Natural killer cell treated with Interleukin-12 subunit alpha and Interleukin-12 subunit beta and Interleukin-15 and Interleukin-18, amount 100 ng/mL, for 72 hours (primary cell): ENCODE data around the gene TMA7. TPM values are rescaled to one million over a fixed set of nuclear protein-coding genes. Genes with fewer than 3 reads are reported as not detected.

ENCODE experiments used
- ATAC-seq, 2 donors: fragments of 150-1000 bp; cut with Tn5 transposase in 1 of 2; sonication (Bioruptor Pico), chemical (Tn5 transposase) in 1 of 2; 2 replicates each; pipeline ENCODE4 v1.10.0; 2021
- DNase-seq: peaks from one replicate; pipeline ENCODE4 v3.0.0; 2022; ENCODE audit warnings: low spot score
- H3K27ac Mint-ChIP-seq, 2 donors: 1 replicate in 1 of 2; 2 replicates in 1 of 2; pipeline ENCODE4 v1.8.0; 2022; ENCODE audit warnings: mixed read lengths in 2 of 2, mild to moderate bottlenecking in 1 of 2, moderate library complexity in 1 of 2
- H3K27me3 Mint-ChIP-seq, 2 donors: 1 replicate in 1 of 2; 2 replicates in 1 of 2; pipeline ENCODE4 v1.8.0; 2022; ENCODE audit warnings: mixed read lengths in 2 of 2
- H3K36me3 Mint-ChIP-seq: one replicate; pipeline ENCODE4 v1.8.0; 2022; ENCODE audit warnings: mixed read lengths
- H3K4me1 Mint-ChIP-seq, 2 donors: 1 replicate in 1 of 2; 2 replicates in 1 of 2; pipeline ENCODE4 v1.8.0; 2022; ENCODE audit warnings: low read depth in 2 of 2, mixed read lengths in 2 of 2, mild to moderate bottlenecking in 1 of 2
- H3K4me3 Mint-ChIP-seq: one replicate; pipeline ENCODE4 v1.8.0; 2022; ENCODE audit warnings: mixed read lengths
- H3K9me3 Mint-ChIP-seq: 2 replicates; pipeline ENCODE4 v1.8.0; 2022; ENCODE audit warnings: mixed read lengths
- total RNA-seq, 2 donors: library from RNA; stranded (reverse); gene quantifications; one replicate each; pipeline ENCODE4 v1.2.3, GENCODE V29; 2022

TMA7 gene
- total RNA-seq, 2 donors from 2014 or later, result 202 to 217 TPM

DNA sequence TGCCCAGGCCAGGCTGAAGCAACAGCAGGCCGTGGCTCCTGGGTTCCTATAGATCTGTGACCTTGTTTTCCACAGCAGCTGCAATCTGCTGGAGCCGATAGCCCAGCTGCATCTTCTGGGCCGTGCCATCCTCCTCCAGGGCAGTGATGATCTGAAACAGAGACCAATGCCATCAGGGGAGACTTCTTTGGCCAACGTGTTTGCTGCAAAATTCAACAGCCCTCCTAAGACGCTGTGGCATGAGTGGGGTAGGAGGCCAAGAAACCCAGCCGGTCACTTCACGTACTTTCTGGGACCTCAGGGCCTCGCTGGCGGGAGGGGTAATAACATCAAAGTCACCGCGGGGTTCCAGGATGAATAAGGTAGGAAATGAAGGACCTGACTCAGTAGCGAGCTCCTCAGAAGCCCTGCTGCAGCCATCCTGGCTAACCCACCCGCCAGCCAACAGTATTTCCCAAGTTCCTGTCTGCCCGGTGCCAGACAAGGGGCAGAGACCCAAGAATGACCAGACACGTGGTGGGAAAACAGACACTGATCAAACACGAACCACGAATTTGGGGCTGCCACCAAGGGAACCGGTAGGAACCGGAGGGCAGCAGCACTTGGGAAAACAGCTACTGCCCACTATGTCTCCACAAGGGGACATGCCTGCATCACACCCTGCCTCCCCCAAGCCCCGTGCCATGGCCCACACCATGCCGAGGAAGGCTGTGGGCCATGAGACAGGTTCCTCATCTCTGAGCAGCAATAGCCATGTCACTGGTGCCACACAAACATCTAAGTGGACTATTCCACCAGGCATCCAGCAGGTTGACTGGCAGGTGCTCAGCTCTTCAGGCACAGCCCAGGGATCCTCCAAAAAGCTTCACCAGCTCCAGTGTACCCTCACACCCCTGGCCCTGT is 35.4 kb upstream of the TMA7 start:
- H3K27me3 Mint-ChIP-seq, result no peaks in the 10 kb centered on the region
- peaks cover 0 to 4% of the 10 kb centered on the region in 2 donors for H3K4me1 Mint-ChIP-seq
- no peak for ATAC-seq
- no peaks in the 10 kb centered on the region for H3K36me3 Mint-ChIP-seq
- H3K4me3 Mint-ChIP-seq, result no peak overlapping the region
- no peak overlapping the region for H3K27ac Mint-ChIP-seq
- no peaks in the 10 kb centered on the region for H3K9me3 Mint-ChIP-seq
- DNase-seq, result peak; percentile 51

DNA sequence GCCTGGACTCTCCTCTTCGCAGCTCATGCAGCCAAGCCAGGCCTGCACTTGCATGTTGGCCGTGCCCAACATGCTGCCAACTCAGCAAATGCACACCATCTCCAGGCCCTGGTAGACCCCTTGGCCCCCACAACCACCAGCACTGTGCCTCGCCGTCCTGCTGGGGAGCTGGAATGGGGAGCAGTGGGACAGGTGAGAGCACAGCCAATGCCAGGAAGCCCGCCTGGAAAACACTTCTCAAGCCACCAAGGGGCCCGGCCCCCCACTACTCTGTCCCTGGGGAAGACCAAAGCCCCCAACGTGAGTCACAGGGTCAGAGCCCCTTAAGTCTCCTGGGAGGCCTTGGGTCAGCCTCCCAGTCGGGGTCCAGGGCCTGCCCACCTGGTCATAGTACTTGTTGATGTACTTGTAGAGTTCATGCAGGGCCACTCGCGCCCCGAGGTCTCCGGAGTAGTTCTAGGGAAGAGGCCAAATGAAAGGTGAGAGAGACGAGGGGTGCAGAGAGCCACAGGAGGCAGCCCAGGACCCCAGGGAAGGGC is 34.6 kb upstream of the TMA7 start:
- H3K27ac Mint-ChIP-seq, result no peak overlapping the region
- H3K4me1 Mint-ChIP-seq, result peaks cover 0 to 4% of the 10 kb centered on the region in 2 donors
- H3K36me3 Mint-ChIP-seq, result no peaks in the 10 kb centered on the region
- no peaks in the 10 kb centered on the region for H3K27me3 Mint-ChIP-seq
- no peak overlapping the region for H3K4me3 Mint-ChIP-seq
- ATAC-seq, result no peak
- DNase-seq, result peak; percentile 46
- H3K9me3 Mint-ChIP-seq, result no peaks in the 10 kb centered on the region

DNA sequence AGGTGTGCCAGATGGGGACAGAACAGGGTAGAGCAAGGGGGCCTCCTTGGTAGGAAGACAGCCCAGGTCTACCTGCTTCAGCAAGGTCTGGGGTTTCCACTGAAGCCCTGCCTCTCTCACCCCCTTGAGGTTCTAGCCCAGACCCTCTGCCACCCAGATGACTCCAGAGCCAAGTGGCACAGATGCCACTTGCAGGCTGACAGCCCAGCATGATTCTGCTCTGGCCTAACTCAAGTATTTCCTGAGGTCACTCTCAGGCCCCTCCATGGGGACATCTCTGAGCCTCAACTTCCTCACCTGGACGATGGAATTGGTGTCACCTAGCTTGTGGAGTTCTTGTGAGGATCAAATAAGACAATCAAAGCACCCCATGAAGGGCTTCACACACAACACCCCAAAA is 34.1 kb upstream of the TMA7 start:
- ATAC-seq (no peak), DNase-seq (peak; percentile 6)
- Mint-ChIP-seq H3K4me1 (peaks cover 0 to under 1% of the 10 kb centered on the region in 2 donors), H3K4me3 (no peak overlapping the region), H3K9me3 (no peaks in the 10 kb centered on the region), H3K27ac (no peak overlapping the region), H3K36me3 (no peaks in the 10 kb centered on the region), H3K27me3 (no peaks in the 10 kb centered on the region)

DNA sequence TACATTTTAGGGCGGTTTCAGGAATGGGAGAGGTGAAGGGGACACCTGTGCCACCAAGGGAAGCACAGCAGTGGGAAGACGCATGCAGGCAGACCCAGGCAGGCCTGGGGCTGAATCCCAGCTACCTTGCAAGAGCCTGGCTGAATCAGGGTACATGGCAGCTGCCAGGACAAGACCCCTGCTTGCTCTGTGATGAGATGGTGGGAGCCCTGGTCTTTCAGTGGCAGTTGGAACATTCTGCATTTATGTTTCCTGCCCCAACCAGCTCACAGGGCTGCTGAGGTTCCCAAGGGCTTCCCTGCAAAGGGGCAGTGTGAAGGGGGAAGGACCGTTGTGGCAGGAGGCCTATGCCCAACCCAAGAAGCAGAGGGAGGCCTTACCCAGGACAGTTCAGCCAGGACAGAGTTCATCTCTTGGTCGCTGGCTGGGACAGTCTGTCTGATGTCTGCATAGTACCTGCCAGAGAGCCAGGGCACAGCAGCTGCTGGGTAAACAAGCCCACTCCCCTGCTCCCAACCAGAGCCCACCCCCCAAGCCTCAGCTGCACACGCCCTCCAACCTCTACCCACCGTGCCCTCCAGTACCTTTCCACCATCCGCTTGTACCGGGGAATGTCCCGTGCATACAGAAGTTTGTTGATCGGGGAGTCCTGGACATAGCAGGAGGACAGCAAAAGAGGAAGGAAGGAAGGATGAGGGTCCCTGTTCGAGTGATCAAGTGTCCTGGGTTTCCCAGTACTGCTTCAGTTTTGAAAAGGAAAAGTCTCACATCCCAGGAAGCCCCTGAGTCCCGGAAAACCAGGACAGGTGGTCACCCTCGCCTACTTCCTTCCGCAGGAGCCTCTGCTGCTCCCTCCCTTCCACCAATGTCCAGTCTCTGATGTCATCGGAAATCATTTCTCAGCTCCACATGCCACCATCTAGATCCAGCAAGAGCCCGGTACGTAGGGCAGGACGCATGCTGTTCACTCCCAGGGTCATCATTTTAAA is 33.3 kb upstream of the TMA7 start:
- no peak overlapping the region for H3K4me3 Mint-ChIP-seq
- DNase-seq, result peak; percentile 44
- no peak for ATAC-seq
- no peak overlapping the region for H3K27ac Mint-ChIP-seq
- H3K36me3 Mint-ChIP-seq, result no peaks in the 10 kb centered on the region
- no peaks in the 10 kb centered on the region for H3K9me3 Mint-ChIP-seq
- no peaks in the 10 kb centered on the region for H3K4me1 Mint-ChIP-seq
- no peaks in the 10 kb centered on the region for H3K27me3 Mint-ChIP-seq

DNA sequence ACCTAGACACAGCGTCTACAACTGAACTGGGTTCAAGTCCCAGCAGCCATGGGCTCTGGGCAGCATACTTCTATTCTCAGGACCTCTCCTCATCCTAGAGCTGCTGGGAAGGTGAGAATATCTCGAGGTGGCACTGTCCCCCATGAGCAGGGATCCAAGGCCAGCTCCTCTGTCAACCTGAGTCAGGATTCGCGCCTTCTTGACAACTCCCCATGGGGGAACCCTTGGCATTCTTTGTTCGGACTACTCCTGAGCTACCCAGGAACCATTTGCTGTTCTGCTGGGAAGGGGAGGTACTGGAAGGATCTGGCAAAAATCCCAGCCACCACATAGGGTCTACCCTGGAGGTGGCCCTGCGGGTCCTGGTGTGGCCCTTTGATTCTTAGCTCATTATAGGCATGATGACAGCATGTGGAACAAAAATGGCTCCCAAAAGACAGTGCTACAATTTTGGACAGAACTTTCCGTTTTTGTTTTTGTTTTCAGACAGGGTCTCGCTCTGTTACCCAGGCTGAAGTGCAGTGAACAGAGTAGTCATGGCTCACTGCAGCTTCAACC is 32.4 kb upstream of the TMA7 start:
- no peaks in the 10 kb centered on the region for H3K4me1 Mint-ChIP-seq
- no peak overlapping the region for H3K4me3 Mint-ChIP-seq
- DNase-seq (peak; percentile 58), ATAC-seq (no peak)
- no peaks in the 10 kb centered on the region for H3K27me3 Mint-ChIP-seq
- no peaks in the 10 kb centered on the region for H3K9me3 Mint-ChIP-seq
- H3K36me3 Mint-ChIP-seq, result no peaks in the 10 kb centered on the region
- no peak overlapping the region for H3K27ac Mint-ChIP-seq

DNA sequence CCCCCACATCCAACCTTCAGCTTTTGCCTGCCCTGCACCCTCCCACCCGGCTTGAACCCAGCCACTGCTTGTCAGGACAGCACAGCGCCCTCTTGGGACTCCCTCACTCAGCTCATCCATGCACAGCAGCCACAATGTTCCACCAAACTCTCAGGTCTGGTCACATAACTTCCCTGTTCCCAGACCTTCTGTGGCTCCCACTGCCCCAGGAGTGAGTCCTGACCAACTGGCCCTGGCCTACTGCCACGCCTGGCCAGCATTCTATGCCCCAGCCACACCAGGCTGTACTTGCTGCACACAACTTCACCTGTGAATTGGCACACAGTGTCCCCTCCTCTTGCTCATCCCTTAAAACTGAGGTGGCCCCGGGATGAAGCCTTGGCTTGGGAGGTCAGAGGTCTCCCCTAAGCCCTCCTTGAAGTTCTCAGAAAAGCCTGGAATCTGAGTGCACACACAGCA is 31.2 kb upstream of the TMA7 start:
- Mint-ChIP-seq H3K9me3 (no peaks in the 10 kb centered on the region), H3K4me1 (no peaks in the 10 kb centered on the region), H3K27me3 (no peaks in the 10 kb centered on the region), H3K36me3 (no peaks in the 10 kb centered on the region), H3K4me3 (no peak overlapping the region), H3K27ac (no peak overlapping the region)
- ATAC-seq (no peak), DNase-seq (peak; percentile 52)

DNA sequence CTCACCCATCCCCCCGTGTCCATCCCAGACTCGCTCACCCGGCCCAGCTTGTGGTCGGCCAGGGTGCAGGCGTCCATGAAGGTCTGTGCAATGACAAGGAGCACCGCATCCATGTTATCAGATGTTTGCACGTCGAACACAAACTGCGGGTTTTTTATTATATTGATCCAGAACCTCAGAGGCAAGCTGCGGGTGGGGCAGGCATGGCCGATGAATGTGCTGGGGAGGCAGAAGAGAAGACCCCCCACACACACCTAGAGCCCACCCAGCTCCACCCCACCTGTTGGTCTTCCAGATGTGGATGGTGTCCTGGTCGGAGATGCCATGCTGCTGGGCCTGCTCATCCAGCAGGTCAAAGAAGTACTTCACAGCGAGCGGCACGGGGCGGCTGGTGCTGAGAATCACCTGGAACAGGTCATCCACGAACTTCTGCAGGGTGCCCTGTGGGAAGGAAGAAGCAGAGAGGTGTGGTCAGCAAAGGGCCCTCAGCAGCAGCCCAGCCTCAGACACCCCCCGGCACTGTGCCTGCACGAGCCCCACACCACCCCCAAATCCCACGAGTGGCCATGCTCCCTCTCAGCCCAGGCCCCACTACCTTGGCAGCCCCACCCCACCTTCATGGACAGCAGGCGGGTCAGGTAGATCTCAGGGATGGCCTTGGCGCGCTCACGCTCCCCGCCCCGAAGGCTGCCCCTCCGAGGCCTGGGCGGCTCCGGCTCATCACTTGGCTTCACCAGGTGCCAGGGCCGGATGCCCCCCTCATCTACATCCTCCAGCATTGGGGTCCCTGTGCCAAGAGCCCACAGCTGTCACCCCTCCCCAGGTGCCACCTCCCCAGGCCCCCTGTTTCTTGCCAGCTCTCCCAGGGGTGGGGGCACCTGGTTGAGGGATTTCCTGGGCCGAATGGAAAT is 30.5 kb upstream of the TMA7 start:
- ATAC-seq (no peak), DNase-seq (peak; percentile 54)
- Mint-ChIP-seq H3K36me3 (no peaks in the 10 kb centered on the region), H3K27me3 (no peaks in the 10 kb centered on the region), H3K4me1 (no peaks in the 10 kb centered on the region), H3K9me3 (no peaks in the 10 kb centered on the region), H3K27ac (no peak overlapping the region), H3K4me3 (no peak overlapping the region)

DNA sequence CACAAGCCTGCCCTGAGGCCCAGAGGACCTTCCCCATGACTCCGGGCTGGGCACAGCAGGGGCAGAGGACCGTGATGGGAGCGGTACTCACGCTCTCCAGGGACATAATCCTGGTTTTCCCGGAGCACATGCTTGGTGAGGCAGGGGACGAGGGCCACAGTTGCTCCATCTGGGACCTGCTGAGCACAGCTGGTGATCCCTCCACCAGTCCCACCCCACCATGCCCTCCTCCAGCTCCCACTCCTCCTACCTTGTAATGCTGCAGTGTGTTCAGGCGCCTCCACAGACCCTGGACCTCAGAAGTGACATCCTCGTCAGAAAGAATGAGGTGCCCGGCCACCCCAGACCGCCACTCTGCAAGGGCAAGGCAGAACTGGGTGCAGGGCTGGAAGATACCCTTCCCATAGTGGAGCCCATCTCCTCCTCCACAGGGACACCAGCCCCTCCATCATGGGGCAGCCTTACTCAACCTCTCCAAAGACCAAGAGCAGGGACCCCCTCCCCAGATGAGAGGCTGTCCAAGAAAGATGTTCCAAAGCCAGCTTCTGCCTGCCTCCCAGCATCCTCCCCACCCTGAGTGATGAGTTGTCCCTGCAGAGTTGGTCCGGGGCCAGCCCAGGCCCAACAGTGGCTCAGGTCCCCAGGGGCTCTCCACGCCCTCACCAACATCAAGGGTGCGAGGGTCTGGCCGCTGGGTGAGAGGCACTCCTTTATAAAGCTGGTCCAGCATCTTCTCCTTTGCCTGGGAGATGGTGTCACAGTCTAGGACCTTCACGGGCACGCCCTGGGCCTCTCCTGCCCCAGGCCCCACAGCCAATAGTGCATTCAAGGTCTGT is 29.6 kb upstream of the TMA7 start:
- H3K4me3 Mint-ChIP-seq, result no peak overlapping the region
- no peaks in the 10 kb centered on the region for H3K9me3 Mint-ChIP-seq
- DNase-seq (no peak), ATAC-seq (no peak)
- no peak overlapping the region for H3K27ac Mint-ChIP-seq
- H3K27me3 Mint-ChIP-seq, result no peaks in the 10 kb centered on the region
- no peaks in the 10 kb centered on the region for H3K36me3 Mint-ChIP-seq
- H3K4me1 Mint-ChIP-seq, result no peaks in the 10 kb centered on the region

DNA sequence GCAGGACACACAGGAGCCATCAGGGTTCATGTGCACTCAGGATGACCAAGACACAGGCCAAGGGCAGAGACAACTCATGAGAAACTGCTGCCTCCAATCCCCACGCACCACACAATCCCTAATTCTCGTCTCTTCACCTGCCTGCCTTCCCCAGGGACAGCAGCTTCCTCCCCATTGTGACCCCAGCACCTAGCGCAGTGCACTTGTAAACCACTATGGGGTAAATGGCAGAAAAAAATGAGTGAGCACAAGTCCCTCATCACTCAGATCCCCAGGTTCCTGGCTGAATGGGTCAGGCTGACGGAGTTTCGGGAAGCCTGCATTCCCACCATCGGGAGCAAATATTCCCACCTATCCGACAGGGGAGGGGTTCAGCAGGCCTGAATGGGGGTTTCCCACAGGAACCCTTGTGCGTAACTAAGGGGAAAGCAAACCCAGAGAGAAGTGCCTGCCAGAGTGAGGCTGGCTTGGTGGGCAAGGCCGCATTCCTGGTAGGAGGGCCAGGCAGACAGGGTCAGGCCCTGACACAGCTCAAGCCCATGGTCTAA is 28.9 kb upstream of the TMA7 start:
- no peaks in the 10 kb centered on the region for H3K4me1 Mint-ChIP-seq

DNA sequence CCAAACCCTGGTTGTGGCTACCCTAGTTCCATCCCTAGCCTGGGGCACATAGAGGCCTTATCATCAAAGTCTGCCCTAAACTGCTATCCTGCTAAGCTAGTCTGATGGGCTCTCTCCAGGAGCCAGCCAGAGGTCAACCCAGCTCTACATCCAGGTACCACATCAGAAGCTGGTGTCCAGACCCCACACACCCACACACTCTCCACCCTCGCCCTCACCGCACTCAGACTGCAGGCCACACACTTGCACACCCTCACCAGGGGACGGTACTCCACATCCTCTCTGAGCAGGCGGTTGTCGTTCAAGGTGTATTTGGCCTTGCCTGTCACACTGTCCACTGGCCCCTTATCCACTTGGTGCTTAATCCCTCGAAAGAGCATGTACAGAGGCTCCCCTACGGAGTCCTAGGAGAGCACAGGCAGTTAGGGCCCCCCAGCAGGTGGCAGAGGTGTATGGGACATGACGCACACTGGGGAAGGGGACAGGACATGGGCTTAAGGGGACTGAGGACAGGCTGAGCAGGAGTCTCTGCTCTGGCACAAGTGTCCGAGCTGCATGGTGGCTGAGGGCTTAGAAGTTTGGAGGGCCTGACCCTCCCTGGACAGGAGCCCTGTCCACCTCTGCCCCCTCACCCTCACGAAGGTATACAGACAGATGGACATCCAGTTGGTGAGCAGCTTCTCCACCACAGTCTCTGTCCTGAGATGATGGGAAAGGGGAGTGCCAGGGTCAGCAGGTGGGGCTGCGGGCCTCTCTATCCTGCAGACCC is 28.3 kb upstream of the TMA7 start:
- ATAC-seq, result peak in 1 of 2 donors; percentile 2
- Mint-ChIP-seq H3K4me1 (no peaks in the 10 kb centered on the region), H3K9me3 (no peaks in the 10 kb centered on the region), H3K27me3 (no peaks in the 10 kb centered on the region), H3K4me3 (no peak overlapping the region), H3K27ac (no peak overlapping the region), H3K36me3 (no peaks in the 10 kb centered on the region)
- peak; percentile 34 for DNase-seq

More for the DNA sequence above, 28.9 kb upstream of the TMA7 start:
- H3K36me3 Mint-ChIP-seq, result no peaks in the 10 kb centered on the region
- no peak overlapping the region for H3K27ac Mint-ChIP-seq
- no peak overlapping the region for H3K4me3 Mint-ChIP-seq
- no peaks in the 10 kb centered on the region for H3K9me3 Mint-ChIP-seq
- no peaks in the 10 kb centered on the region for H3K27me3 Mint-ChIP-seq
- ATAC-seq (no peak), DNase-seq (peak; percentile 39)

DNA sequence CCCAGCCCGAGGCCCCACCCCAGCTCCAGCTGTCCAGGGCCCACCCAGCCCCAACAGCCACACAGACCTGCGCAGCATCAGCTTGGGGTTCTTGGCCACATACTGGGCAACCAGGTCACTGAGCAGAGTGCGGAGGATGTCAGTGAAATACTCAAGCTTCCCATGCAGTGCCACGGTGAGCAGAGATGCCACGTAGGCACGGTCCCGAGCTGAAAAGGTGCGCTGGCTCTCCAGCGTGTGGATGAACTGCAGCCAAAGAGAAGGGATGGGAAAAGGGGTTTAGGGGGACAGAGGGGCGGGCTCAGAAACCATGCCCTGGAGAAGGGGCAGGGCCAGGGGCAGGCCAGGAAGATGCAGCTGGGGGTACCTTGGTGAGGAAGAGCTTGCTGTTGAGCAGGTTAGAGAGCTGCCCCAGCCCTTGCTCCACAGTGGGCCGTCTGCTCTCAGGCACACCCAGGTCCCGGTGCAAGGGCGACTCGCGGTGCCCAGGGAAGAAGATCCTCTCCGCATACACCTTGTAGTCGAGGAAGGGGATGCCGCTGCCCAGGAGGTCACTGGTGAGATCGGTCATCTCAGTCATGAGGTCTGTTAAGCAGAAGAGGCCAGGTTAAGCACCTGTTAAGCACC is 27.6 kb upstream of the TMA7 start:
- Mint-ChIP-seq H3K27ac (no peak overlapping the region), H3K27me3 (no peaks in the 10 kb centered on the region), H3K4me1 (no peaks in the 10 kb centered on the region), H3K36me3 (no peaks in the 10 kb centered on the region), H3K4me3 (no peak overlapping the region), H3K9me3 (no peaks in the 10 kb centered on the region)
- ATAC-seq, result no peak
- no peak for DNase-seq
